H9 (cell line): ENCODE measurements around the gene ZNF76. TPM values are rescaled to one million over a fixed set of nuclear protein-coding genes. Genes with fewer than 3 reads are reported as not detected.

Source experiments
- DNase-seq: peaks from one replicate; pipeline ENCODE4 v3.0.0-alpha.2; 2017
- H2AFZ ChIP-seq: one replicate; pipeline ENCODE4 v1.6.1; 2013; ENCODE audit warnings: mild to moderate bottlenecking, low read length, control low read depth, moderate library complexity
- H2AK5ac ChIP-seq: 2 replicates; pipeline ENCODE4 v1.6.1; 2013; ENCODE audit warnings: low read length, control low read depth, mixed read lengths; ENCODE audit not compliant: insufficient read length
- H2BK120ac ChIP-seq: one replicate; pipeline ENCODE4 v1.6.1; 2013; ENCODE audit warnings: low read depth, mild to moderate bottlenecking, low read length, control low read depth, inconsistent platforms; ENCODE audit not compliant: poor library complexity, severe bottlenecking
- H2BK12ac ChIP-seq: 2 replicates; pipeline ENCODE4 v1.6.1; 2013; ENCODE audit warnings: low read length, control low read depth, mixed read lengths, low read depth; ENCODE audit not compliant: insufficient read length
- H2BK15ac ChIP-seq: 2 replicates; pipeline ENCODE4 v1.6.1; 2013; ENCODE audit warnings: low read depth, low read length, control low read depth
- H2BK20ac ChIP-seq: one replicate; pipeline ENCODE4 v1.6.1; 2013; ENCODE audit warnings: low read depth, mild to moderate bottlenecking, low read length, control low read depth, inconsistent platforms; ENCODE audit not compliant: poor library complexity, severe bottlenecking
- H2BK5ac ChIP-seq: 2 replicates; pipeline ENCODE4 v1.6.1; 2013; ENCODE audit warnings: low read length, control low read depth, mixed read lengths; ENCODE audit not compliant: insufficient read length
- H3K14ac ChIP-seq: 2 replicates; pipeline ENCODE4 v1.6.1; 2013; ENCODE audit warnings: low read length, control low read depth; ENCODE audit not compliant: insufficient read depth
- H3K18ac ChIP-seq: 2 replicates; pipeline ENCODE4 v1.6.1; 2013; ENCODE audit warnings: low read depth, mild to moderate bottlenecking, mixed read lengths, low read length, control low read depth; ENCODE audit not compliant: insufficient read length
- H3K23ac ChIP-seq: 2 replicates; pipeline ENCODE4 v1.6.1; 2013; ENCODE audit warnings: low read length, control low read depth, mixed read lengths, low read depth; ENCODE audit not compliant: insufficient read length
- H3K23me2 ChIP-seq: 2 replicates; pipeline ENCODE4 v1.6.1; 2013; ENCODE audit warnings: low read depth, mild to moderate bottlenecking, mixed read lengths, low read length, control low read depth; ENCODE audit not compliant: insufficient read length, poor library complexity, severe bottlenecking
- H3K27ac ChIP-seq: 2 replicates; pipeline ENCODE4 v1.5.1; 2013; ENCODE audit warnings: low read length, control low read depth, mixed read lengths, low read depth; ENCODE audit not compliant: insufficient read length
- H3K27me3 ChIP-seq: 2 replicates; pipeline ENCODE4 v1.6.1; 2013; ENCODE audit warnings: low read length, control low read depth, inconsistent platforms; ENCODE audit not compliant: insufficient read depth
- H3K4ac ChIP-seq: 2 replicates; pipeline ENCODE4 v1.6.1; 2013; ENCODE audit warnings: low read depth, mild to moderate bottlenecking, control low read depth, inconsistent platforms, low read length, moderate library complexity
- H3K4me1 ChIP-seq: 2 replicates; pipeline ENCODE4 v1.6.1; 2013; ENCODE audit warnings: low read length, control low read depth, inconsistent platforms; ENCODE audit not compliant: insufficient read depth
- H3K4me2 ChIP-seq: 2 replicates; pipeline ENCODE4 v1.6.1; 2013; ENCODE audit warnings: low read length, control low read depth, mixed read lengths; ENCODE audit not compliant: insufficient read length, insufficient read depth
- H3K56ac ChIP-seq: 2 replicates; pipeline ENCODE4 v1.6.1; 2013; ENCODE audit warnings: low read depth, mild to moderate bottlenecking, mixed read lengths, low read length, control low read depth; ENCODE audit not compliant: insufficient read length
- H3K79me1 ChIP-seq: 2 replicates; pipeline ENCODE4 v1.6.1; 2013; ENCODE audit warnings: low read depth, mild to moderate bottlenecking, moderate library complexity, low read length, control low read depth, inconsistent platforms; ENCODE audit not compliant: insufficient read depth, poor library complexity, severe bottlenecking
- H3K79me2 ChIP-seq: 2 replicates; pipeline ENCODE4 v1.6.1; 2013; ENCODE audit warnings: low read length, control low read depth, inconsistent platforms; ENCODE audit not compliant: insufficient read depth
- H3K9ac ChIP-seq: 2 replicates; pipeline ENCODE4 v1.6.1; 2013; ENCODE audit warnings: low read length, control low read depth, mixed read lengths; ENCODE audit not compliant: insufficient read length; ENCODE audit errors: extremely low read depth
- H3K9me3 ChIP-seq: one replicate; pipeline ENCODE4 v1.6.1; 2013; ENCODE audit warnings: low read depth, low read length, inconsistent platforms; ENCODE audit not compliant: control insufficient read depth
- H3T11ph ChIP-seq: one replicate; pipeline ENCODE4 v1.6.1; 2013; ENCODE audit warnings: mild to moderate bottlenecking, low read length, control low read depth, inconsistent platforms
- H4K20me1 ChIP-seq: one replicate; pipeline ENCODE4 v1.6.1; 2013; ENCODE audit not compliant: control insufficient read depth, insufficient read length, insufficient read depth
- H4K5ac ChIP-seq: 2 replicates; pipeline ENCODE4 v1.6.1; 2013; ENCODE audit warnings: low read depth, mild to moderate bottlenecking, mixed read lengths, low read length, control low read depth; ENCODE audit not compliant: insufficient read length
- H4K8ac ChIP-seq: replicated peaks from 2 replicates; pipeline ENCODE4 v1.6.1; 2013; ENCODE audit warnings: low read length, control low read depth, mixed read lengths, low read depth; ENCODE audit not compliant: insufficient read length
- H4K91ac ChIP-seq: 2 replicates; pipeline ENCODE4 v1.6.1; 2013; ENCODE audit warnings: low read depth, mild to moderate bottlenecking, moderate library complexity, mixed read lengths, low read length, control low read depth; ENCODE audit not compliant: insufficient read length
- H3K27ac Mint-ChIP-seq, 3 experiments: 2 replicates in 2 of 3; 3 replicates in 1 of 3; pipeline ENCODE4 v1.8.0; 2020 to 2021; ENCODE audit warnings: mixed read lengths in 3 of 3, mild to moderate bottlenecking in 1 of 3, moderate library complexity in 1 of 3
- H3K27me3 Mint-ChIP-seq: 2 replicates; pipeline ENCODE4 v1.8.0; 2021; ENCODE audit warnings: low read depth, mild to moderate bottlenecking, moderate library complexity, mixed read lengths
- H3K36me3 Mint-ChIP-seq, 3 experiments: 2 replicates in 2 of 3; 3 replicates in 1 of 3; pipeline ENCODE4 v1.8.0; 2020 to 2021; ENCODE audit warnings: low read depth in 3 of 3, mixed read lengths in 3 of 3; ENCODE audit not compliant: insufficient read depth in 1 of 3
- H3K4me1 Mint-ChIP-seq, 2 experiments: 2 replicates each; pipeline ENCODE4 v1.8.0; 2020; ENCODE audit warnings: mixed read lengths in 2 of 2
- H3K4me3 Mint-ChIP-seq, 2 experiments: 2 replicates in 1 of 2; 3 replicates in 1 of 2; pipeline ENCODE4 v1.8.0; 2020 to 2021; ENCODE audit warnings: mild to moderate bottlenecking in 2 of 2, mixed read lengths in 2 of 2, moderate library complexity in 1 of 2
- H3K9me3 Mint-ChIP-seq, 2 experiments: 2 replicates in 1 of 2; 3 replicates in 1 of 2; pipeline ENCODE4 v1.8.0; 2020; ENCODE audit warnings: mild to moderate bottlenecking in 2 of 2, mixed read lengths in 2 of 2, moderate library complexity in 1 of 2
- WGBS: extraction: QIAGEN DNeasy Blood & Tissue Kit; methylation state at CpG from one replicate; pipeline ENCODE4 v1.1.7; 2013; ENCODE audit warnings: missing lambda C conversion rate, low lambda C conversion rate, mixed read lengths; ENCODE audit not compliant: insufficient read length; ENCODE audit errors: extremely low coverage; 5-methylcytosine and 5-hydroxymethylcytosine counted together
- total RNA-seq: library from RNA; stranded (reverse); gene quantifications from 2 replicates; pipeline ENCODE4 v1.2.1, GENCODE V29; 2021
- TF ChIP-seq, protein P1 (sequence below): fragments of 200-600 bp; sonication (generic); conservative IDR thresholded peaks from 3 replicates; pipeline ENCODE4 v1.8.0; 2021; ENCODE audit warnings: antibody characterized with exemption, mild to moderate bottlenecking

The ZNF76 gene
- total RNA-seq, 1 experiment from 2014 or later, result 21.1 TPM

DNA sequence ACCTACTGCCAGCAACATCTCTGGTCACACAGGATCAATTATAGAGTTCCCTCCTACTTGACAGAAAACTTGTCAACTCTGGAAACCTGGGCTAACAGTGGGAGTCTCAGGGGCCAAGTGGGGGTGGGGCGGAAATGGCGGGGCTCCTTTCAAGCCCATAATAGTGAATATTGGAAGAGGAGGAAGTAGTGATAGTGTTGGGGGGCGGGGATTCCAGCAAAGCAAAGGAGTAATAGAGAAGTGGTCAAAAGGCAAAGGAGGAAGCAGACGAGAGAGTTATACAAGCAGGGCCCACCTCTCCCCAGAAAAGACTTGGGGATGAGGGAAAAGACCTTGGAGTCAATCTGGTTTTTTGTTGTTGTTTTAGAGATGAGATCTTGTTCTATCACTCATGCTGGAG is 40.1 kb downstream of the ZNF76 start:
- Mint-ChIP-seq H3K9me3 (no peaks in the 10 kb centered on the region), H3K36me3 (peaks cover 0 to 13% (median 12%) of the 10 kb centered on the region in 3 experiments; a peak in 5 of 7 replicates), H3K27me3 (no peaks in the 10 kb centered on the region; the same call in 1 of the 2 replicates), H3K27ac (no peak overlapping the region), H3K4me3 (no peak overlapping the region; a peak in 1 of 5 replicates), H3K4me1 (peaks cover 20 to 21% of the 10 kb centered on the region in 2 experiments)
- H3K4me1 ChIP-seq, result peaks cover 2% of the 10 kb centered on the region; the same call in 1 of the 2 replicates
- TF ChIP-seq, protein P1, sequence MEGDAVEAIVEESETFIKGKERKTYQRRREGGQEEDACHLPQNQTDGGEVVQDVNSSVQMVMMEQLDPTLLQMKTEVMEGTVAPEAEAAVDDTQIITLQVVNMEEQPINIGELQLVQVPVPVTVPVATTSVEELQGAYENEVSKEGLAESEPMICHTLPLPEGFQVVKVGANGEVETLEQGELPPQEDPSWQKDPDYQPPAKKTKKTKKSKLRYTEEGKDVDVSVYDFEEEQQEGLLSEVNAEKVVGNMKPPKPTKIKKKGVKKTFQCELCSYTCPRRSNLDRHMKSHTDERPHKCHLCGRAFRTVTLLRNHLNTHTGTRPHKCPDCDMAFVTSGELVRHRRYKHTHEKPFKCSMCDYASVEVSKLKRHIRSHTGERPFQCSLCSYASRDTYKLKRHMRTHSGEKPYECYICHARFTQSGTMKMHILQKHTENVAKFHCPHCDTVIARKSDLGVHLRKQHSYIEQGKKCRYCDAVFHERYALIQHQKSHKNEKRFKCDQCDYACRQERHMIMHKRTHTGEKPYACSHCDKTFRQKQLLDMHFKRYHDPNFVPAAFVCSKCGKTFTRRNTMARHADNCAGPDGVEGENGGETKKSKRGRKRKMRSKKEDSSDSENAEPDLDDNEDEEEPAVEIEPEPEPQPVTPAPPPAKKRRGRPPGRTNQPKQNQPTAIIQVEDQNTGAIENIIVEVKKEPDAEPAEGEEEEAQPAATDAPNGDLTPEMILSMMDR, result no peak
- H3K79me2 ChIP-seq, result no peaks in the 10 kb centered on the region
- no peak overlapping the region for H4K8ac ChIP-seq
- H4K91ac ChIP-seq, result no peak overlapping the region
- no peak overlapping the region for H3K4ac ChIP-seq
- H3K79me1 ChIP-seq, result no peaks in the 10 kb centered on the region
- H3K4me2 ChIP-seq, result no peak overlapping the region
- no peak overlapping the region for H2BK15ac ChIP-seq
- H3K9me3 ChIP-seq, result no peaks in the 10 kb centered on the region
- H2BK5ac ChIP-seq, result no peak overlapping the region
- H3K56ac ChIP-seq, result no peak overlapping the region
- H2AK5ac ChIP-seq, result no peak overlapping the region
- no CpG with 5 or more reads among the region's 4 CpGs for WGBS
- no peak overlapping the region for H3K14ac ChIP-seq
- no peak for DNase-seq
- H3K27me3 ChIP-seq, result no peaks in the 10 kb centered on the region
- no peak overlapping the region for H3K23ac ChIP-seq
- no peak overlapping the region for H3T11ph ChIP-seq
- H4K20me1 ChIP-seq, result no peaks in the 10 kb centered on the region
- no peak overlapping the region for H2AFZ ChIP-seq
- no peaks in the 10 kb centered on the region for H3K23me2 ChIP-seq
- H2BK12ac ChIP-seq, result no peak overlapping the region
- H2BK20ac ChIP-seq, result no peak overlapping the region
- H2BK120ac ChIP-seq, result no peak overlapping the region
- no peak overlapping the region for H4K5ac ChIP-seq
- no peak overlapping the region for H3K18ac ChIP-seq
- H3K27ac ChIP-seq, result no peak overlapping the region
- H3K9ac ChIP-seq, result no peak overlapping the region
